Measurements from ENCODE around the gene INPP5J.

DNA sequence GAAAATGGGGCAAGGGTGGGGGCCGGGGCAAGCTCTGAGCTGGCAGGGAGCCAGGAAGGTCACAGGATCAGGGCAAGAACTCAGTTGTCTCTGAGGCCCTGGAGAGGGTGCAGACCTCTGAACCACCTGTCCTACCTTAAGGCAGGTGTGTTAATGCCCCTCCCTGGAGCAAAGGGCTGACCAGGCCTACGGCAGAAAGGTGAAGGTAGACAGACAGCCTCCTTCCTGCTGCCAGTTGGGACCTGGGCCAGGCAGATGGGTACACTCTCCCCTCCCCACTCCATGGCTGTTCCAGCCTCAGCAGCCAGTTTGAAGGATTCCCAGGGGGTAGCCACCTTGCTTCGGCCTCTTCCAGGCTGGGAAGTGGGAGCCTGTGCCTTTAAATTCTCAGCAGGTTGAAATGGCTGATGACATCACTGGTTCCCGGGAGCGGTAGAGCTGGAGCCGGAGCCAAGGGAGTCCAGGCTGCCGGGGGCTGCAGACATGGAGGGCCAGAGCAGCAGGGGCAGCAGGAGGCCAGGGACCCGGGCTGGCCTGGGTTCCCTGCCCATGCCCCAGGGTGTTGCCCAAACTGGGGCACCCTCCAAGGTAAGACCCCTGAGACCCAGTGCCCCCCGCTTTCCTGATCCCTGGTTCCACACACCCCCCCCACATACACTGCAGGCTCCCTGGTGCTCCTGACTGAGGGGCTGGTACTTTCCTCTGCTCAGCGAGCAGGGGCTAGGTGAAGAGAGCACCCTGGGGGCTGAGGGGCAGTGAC, at the start of gene INPP5J:
- TF ChIP-seq YY1 (IDR thresholded peaks at IDR 0.05; ENCODE audit: insufficient read depth, insufficient read length) (no peak), ZNF274 (IDR thresholded peaks at IDR 0.05; ENCODE audit: low read depth, low read length) (no peak), SUZ12 (IDR thresholded peaks at IDR 0.05; ENCODE audit: extremely low read depth, insufficient read depth, insufficient read length) (no peak)

Data from NT2/D1 (cell line).